Brain pericyte (primary cell): ENCODE results near the gene RPS6KA2.
A peak's percentile ranks its signal among the peaks of the same experiment; 100 is the strongest.
"Not testable (repeated sequence)": the region's sequence is repeated elsewhere in the genome, so short reads cannot be mapped to it uniquely, and the experiment has no call there.

Source experiments
- DNase-seq: peaks from one replicate; pipeline ENCODE4 v3.0.0-alpha.2; 2012; ENCODE audit warnings: low read depth, low spot score

The RPS6KA2 gene

DNA sequence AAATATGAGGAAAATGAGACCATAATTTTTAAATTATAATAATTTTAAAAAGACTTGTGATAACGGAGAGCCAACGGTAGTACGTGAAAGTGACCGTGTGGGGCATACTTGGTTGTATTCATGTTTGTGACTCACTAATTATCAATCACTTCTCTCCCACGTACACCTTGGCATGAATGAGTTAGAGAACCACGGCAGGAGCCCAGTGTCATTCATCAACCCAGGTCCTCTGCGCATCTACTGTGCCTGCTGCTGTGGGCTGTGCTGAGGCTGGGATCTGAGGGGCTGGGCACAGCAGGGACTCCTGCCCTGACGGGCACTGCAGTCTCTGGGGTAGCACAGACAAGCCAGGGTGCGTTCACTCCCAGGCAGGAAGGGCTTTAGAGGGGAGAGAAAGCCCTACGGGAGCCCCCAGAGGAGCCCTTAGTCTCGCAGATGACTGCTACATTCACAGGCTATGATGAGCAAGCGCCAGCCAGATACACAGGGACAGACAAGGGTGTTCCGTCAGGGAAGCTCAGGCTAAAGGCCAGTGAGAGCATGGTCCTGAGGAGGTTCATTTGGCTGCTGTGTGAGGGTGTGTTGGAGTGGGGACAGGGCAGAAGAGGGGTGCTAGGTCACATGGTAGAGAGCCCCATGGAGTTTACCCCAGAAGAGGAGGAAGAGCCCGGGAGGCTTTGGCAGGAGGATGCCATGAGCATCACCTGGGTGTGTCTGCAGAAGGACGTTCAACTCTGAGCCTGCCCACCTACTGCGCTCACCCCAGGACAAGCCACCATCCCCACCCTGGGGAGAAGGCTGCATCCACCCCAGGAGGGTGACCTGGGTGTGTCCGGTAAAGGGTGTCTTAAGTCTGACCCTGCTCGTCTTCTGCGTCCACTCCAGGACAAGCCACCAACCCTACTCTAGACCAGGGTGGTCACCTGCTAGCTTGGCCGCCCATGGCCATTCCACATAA, 8.2 kb upstream of the RPS6KA2 start:
- no peak for DNase-seq

DNA sequence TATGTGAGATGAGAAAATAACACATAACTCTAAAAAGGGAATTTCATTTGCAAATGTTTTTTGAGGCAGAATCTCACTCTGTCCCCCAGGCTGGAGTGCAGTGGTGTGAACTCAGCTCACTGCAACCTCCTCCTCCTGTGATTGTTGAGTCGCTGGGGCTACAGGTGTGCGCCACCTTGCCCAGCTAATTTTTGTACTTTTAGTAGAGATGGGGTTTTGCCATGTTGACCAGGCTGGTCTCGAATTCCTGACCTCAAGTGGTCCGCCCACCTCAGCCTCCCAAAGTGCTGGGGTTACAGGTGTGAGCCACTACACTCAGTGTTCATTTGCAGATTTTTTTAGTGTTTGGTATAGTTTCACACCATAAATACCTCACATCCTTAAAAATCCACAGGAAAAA, 7.5 kb upstream of the RPS6KA2 start:
- DNase-seq: not testable (repeated sequence)

DNA sequence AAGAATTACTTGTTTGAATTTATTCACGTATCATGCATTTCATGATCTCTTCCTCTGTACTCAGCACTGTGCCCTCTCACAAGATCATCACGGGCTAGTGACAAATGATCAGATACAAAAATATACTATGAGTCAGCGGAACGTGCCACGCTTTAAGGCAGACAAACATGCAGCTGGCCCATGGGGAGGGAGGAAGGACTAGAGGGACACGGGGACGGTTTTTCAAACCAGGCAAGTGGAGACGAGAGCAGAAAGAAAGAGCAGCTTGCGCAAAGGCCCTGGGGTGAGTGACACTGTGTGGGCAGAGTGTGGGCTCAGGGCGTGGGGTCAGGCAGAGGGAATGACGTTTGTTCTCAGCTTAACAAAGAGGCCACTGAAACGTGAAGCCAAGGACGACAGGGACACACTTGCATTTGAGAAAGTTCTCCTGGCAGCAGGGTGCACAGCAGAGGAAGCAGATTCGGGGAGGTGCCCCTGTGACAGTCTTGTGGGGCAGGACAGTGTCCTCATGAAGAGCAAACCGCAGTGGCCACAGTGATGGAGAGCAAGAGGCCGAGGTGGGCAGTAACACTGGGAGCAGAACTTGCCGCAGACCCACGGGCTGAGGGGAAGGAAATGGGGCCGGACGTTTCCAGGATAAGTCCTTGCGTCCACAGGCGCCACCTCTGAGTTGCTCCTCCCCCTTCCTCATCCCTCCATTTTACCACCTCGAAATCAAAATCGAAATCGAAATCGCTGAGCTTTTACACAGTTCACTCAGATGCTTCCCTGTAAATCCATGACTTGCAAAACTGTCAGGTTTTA, 6.9 kb upstream of the RPS6KA2 start:
- DNase-seq: no peak

DNA sequence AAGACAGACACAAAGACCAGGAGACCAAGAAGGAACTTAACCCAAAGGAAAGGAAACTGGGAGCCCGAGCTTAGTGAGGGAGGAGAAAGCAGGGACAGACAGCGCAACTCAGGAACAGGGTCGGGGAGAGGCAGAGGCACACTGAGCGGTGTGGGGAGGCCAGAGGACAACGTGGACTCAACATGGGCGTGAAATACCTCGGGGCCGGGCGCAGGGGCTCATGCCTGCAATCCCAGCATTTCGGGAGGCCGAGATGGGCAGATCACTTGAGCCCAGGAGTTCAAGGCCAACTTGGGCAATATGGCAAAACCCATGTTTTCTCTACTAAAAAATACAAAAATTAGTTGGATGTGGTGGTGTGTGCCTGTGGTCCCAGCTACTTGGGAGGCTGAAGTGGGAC, 5.7 kb upstream of the RPS6KA2 start:
- DNase-seq: no peak

DNA sequence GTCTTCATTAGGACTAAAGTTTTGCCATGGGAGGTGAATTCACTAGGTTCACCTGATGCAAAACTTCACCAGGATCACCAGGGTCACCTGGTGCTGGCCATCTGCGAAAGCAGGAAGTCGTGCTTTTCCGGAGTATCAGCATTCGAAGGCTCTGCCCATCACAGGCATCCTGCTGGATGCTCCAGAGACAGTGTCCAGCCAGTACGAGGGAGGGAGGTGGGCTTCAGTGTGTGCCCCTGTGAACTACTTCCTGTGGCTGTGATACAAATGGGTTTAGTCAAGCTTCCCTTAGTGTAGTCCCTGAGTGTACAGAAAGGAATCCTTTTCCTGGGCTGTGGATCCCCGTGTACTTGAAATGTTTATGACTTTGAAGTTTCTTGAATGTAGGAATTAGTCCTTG, 3.4 kb upstream of the RPS6KA2 start:
- DNase-seq: no peak

DNA sequence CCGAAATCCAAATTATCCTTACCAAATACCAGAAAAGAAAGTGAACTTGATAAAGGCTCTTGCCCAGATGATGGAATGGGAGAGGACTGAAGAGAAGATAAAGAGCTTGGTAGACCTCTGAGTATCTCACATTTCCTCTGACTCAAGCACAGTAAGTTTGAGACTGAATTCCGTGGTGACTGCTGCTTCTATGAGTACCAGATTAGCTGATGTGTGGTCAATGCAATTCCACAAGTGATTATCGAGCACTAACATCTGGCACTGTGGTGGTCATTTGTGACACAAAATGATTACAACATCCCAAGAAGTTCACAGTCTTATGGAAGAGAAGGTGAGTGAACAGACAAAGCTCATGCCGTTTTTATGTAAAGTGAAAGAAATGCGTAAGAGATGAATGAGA, 2.6 kb upstream of the RPS6KA2 start:
- DNase-seq: no peak

DNA sequence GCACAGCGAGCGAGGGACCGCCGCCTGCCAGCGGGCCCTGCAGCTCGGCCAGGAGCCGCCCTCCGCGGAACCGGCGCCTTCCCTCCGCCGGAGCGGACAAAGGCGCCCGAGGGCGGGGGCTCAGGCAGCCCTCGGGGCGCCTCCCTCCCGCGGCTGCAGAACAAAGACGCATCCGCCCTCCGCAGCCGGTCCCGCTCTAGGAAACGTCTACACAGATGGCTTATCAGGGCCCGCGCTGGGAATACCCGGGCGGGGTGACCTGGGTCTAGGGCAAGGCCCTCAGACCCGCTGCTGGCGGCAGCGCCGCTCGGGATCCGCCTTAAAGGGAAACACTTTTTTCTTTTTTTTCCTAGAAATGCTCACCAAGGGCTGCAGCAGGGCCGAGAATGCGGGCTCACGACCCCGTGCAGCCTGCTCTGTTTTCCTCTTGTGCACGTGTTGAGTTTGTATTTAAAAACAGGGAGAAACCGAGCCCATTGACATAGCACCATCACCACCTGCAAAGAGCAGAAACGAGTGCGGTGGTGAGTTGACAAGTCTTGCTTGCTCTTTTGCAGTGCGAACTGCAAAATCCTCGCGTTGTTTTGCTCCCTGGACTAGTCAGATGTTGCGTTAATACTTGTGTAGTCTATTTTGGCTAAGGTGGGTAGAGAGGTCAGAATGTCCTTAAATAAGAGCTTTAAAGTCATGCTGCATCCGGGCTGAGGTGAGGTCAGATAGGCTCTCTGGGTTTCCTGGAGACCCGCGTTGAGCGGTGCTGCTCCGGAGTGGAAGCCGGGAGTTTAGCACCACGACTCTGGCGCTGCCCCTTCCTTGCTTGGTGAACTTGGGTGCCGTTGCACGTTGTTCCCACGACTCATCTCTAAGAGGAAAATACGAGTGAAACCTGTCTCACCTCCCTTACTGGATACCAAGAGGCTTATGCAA, 1.1 kb upstream of the RPS6KA2 start:
- no peak for DNase-seq

DNA sequence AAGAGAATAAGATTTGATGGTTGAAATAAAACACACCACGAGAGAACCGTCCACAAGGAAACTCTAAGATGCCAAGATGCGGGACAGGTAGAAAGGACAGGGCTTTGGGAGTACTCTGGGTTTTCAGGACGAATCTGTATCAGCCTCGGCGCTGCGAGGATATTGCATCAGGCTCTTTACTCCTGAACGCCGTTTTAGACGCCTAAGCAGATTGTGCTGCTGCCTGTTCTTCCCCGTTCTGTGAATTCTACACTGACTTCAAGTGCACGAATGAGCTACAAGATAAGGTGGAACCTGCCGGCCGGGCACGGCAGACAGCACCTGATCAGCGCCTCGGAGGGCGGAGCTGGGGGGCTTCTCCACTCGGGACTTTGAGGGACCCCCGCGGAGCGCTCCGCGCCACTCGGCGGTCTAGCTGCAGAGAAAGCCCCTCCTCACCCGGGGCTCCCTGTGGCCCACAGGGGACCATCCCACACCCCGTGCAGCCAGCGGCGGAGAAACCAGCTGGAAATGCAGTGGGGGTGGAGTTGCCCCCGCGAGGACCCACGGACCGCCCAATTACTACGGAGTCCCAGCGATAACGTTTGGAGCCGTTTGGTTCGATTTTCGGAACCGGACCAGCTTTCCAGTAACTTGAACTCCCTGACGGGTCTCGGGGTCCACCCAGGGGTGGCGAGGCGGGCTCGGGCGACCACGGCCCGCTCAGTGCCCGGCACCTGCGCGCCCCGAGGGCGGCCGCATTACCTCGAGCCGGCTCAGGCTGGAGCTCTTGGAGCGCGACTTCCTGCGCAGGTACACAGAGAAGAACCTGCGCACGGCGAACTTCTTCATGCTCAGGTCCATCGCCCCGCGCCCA, 646 bp downstream of the RPS6KA2 start:
- no peak for DNase-seq

DNA sequence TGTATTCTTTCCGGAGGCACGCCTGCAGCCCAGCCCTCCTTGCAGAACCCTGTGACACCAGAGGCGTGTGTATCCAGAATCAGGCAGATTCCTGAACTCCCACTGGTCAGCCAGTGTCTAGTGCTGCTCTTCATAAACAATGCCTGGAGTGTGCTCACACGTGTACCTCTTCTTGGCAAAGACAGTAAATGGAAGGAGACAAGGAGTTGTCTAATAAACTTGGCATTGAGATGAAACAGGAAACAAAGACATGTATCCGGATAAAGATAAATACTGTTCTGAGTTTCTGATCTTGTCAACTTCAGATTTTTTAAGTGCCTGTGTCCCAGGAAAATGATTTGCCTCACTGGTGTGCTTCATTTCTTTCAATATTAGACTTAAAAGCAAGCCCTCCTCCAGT, 1.7 kb downstream of the RPS6KA2 start:
- no peak for DNase-seq

DNA sequence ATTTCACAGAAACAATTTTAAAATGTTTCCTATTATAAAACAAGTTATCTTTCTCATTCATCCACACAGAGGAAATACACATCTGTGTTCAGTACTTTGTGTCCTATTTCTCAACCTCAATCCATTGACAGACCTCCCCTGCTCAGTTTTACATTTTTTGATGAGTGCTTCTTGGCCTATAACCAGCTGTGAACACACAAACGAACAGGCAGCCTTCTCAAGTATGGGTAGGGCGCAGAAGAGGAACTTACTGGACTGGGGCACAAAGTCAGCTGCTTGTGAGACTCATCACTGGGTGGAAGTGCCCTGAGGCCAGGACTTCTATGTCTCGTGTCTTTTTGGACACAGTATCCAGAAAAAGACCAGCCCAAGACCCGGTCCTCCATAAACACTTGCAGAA, 2.8 kb downstream of the RPS6KA2 start:
- peak; percentile 55 for DNase-seq

DNA sequence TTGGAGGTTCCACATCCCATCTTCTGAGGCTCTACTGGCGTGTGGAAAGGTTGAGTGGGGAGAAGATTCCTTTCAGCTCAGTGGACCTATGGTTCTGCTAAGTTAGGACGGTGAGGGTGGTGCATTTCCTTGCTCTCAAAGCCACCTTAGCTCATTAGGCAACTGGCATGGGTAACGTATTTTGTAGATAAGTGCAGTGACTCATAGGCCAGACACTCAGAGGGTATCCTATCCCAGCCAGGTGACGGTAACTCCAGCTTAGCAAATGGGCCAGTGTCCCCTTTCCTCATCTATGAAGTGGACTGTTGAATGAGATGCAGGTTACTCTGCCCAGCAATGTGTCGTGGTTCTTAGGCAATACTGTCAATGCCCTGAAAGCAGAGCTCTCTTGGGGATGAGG, 3.7 kb downstream of the RPS6KA2 start:
- no peak for DNase-seq

DNA sequence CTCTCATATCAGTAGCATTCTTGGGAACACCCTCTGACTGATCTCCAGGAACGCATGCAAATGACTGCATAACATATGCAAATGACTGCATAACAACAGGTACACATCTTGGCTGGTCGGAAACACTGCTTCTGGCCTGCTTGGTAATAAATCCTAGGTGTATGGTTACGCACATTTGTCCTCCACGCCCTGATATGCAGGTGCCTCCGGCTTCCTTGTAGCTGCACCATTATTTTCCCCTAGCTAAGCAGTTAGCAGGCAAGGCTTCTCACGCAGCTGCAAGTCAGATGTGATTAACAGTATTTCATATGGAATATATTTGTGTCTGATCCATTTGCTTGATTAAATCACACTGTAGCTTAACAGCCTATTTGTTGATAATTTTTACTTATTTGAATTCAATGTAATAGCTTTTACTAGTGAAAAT, 5.9 kb downstream of the RPS6KA2 start:
- DNase-seq: no peak

DNA sequence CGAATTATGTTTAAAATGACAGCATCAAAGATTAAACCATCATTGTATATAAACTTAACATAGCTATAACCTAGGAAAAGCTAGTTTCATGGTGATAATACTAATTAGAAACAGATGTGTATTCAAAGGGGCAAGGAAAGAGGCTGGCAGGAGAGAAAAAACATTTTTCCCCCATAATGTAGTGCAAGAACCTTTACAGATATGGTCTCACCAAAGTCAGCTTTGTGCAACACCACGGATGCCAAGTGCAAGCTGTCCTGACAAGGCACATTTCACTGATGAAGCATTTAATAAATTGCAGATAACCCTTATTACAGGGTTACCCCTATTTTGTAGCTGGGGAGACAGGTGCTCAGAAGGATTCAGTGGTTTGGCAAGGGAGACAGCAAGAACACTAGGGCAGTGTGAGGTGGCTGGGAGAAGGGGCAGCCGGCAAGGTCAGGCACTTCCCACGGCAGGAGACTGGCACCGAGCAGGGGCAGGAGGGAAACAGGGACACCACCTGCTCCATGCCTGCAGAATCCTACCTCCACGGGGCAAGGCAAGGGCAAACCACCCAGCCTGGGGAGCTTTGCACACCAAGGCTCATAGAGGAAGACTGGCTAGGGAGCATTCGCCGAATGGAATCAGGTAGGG, 6.5 kb downstream of the RPS6KA2 start:
- no peak for DNase-seq

DNA sequence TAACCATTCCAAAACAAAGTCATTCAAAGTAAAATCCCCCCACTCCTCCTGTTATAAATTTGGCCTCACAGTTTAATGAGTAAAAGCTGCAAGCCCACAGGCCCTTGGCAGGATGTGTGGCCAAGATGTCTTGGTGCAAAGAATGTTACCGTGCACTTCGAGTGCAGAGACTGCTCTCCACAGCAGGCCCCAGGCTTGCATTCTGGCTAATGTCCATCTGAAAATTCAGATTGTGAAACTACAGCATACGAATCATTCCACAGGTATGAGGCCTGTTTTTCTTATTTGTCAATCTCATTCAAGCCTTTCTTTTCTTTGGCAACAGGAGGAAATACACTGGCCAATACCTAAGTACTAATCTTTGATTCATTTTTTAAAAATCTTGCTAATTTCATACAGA, 7.1 kb downstream of the RPS6KA2 start:
- DNase-seq: peak; percentile 71

DNA sequence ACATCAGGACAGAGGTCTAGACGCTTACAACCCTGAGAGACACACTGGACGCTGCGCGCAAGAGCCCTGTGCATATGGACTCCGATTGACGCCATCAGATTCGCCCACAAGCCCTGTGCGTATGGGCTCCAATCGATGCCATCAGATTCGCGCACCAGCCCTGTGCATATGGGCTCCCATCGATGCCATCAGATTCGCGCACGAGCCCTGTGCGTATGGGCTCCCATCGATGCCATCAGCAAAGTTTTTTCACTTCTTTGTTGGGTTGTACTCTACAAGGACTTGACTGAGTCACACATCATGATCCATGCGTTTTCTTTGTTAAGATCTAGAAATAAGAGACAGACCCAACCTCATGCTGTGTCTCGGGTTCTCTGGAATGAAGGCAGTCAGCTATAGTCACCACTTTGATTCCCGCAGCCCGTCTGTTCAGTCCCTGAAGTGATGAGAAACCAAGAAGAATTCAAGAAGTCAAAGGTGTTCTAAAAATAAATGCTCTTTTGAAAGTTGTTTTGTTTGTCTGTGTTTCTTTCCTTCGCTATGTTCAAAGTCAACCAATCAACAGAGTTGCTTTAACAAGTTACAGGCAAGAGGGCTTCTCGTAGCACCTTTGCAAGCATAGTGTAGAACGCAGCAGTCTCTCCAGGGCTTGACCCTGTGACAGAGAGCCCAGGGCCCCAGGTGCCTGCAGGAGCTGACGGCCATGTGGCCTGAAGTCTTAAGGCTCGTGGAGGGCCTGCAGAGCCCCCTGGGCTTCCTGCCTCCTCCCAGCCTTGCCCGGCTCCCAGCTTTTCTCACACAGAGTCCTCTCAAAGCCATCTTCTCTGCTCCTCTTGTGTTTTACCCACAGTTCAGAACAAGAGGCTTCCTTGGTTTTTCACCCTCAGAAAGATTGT, 7.9 kb downstream of the RPS6KA2 start:
- peak; percentile 67 for DNase-seq

DNA sequence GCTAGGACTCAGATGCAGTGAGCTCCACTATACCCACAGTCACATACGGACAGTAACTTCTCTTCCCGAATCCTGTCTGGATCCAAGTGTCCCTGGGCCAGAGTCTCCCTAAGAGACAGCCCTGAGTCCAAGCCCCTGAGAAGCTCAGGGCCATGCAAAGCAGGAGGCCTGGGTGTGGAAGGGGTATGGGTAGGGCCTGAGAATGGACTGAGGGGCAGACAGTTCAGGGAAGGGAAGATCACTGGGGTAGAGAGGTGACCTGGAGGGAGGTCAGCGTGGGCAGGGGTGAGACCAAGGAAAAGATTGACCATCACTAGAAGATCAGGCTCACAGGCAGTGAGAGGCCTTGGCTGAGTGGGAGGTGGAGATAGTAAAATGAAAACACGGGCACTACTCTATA, 8.8 kb downstream of the RPS6KA2 start:
- DNase-seq: no peak

DNA sequence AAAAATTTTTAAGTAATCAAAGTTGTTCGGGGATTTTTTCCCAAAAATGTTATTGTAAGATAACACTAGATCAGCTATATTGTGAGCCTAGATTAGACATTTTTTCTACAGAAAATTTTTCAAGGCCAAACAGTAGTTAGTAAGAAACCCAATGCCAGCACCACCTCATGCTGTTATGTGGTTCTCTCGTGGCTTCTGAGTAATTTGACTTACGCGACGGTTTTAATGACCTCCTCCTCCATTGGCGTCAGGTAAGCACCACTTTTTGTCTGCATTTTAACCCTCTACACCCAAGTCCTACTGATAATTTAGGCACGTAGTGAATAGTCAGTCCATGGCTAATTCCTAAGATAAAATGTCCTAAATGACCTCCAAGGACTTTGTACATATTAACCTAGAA, 9.7 kb downstream of the RPS6KA2 start:
- no peak for DNase-seq

DNA sequence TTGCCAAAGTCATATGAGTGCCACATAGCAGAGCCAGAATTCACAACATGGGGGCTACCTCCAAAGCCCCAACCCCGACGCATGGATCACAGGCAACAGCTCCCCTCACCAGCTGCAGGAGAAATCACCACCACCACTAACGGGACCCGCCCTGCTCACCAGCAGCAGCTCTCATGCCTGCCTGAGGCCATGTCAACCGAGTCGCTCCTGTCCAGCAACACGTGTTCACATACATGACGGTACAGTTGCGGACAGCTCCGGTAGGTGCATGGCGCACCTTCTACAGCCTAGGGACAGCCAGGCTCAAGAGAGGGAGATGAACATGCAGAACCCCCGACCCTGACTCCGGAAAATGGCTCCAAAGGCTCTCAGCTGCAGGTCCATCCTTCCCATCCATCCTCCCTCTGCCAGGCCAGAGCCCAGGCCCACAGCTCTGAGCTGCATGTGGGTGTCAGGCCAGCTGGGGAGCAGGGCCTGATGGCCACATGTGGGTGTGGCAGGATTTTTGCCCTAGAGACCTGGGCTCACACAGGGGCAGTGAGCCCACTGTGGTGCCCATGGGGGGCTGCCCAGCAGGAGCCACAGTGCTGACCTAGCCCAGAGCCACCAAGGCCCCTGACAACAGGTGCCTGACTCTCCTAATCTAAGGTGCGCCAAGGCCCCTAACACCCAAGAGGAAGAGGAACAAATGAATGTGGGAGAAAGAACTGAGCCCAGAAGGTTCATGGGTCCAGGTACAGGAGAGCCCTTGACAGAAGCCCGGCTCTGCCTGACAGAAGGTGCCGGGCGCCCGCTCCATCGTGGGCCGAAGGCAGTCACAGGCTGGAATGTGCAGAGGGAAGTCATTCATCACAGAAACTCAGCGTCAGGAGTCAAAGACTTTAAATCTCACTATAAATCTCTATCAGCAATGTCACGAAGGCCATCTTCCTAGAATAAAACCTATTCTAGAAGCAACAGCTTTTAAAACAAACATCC, 10.5 kb downstream of the RPS6KA2 start:
- no peak for DNase-seq
